NCI-H748 (cell line): Measurements from ENCODE around the gene NOM1.
"Not testable (repeated sequence)": the region's sequence is repeated elsewhere in the genome, so short reads cannot be mapped to it uniquely, and the experiment has no call there.

Experiments
- DNase-seq: peaks from one replicate; lab custom pipeline; 2025; ENCODE audit not compliant: unreplicated experiment; lab: John Stamatoyannopoulos, UW

NOM1 gene

GRCh38 chr7:156936766-156937165 is 12.7 kb upstream of the NOM1 start:
- DNase-seq = not testable (repeated sequence)

DNA sequence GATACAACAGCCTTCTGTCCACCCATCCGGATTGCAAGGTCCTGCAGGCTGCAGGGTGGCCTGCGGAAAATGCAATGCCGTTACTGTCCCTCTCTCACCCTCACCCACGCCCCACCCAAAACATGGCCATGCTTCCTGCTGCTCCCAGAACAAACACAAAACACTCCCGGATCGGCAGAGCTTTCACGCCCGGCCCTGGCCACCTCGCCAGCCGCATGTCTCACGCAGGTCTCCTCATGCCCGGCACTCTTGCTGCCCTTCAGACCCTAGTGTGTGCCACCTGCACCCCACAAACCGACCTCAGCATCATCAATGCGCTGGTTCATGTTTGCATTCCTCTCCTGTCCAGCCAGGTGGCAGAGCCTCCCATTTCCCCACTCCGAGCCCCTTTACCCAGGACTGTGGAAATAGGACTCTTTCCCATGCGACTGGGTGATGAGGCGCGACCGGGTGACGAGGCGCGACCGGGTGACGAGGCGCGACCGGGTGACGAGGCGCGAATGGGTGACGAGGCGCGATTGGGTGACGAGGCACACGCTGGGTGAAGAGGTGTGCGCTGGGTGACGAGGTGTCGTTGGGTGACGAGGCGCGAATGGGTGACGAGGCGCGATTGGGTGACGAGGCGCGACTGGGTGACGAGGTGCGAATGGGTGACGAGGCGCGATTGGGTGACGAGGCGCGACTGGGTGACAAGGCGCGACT is 8.9 kb upstream of the NOM1 start:
- no peak for DNase-seq

DNA sequence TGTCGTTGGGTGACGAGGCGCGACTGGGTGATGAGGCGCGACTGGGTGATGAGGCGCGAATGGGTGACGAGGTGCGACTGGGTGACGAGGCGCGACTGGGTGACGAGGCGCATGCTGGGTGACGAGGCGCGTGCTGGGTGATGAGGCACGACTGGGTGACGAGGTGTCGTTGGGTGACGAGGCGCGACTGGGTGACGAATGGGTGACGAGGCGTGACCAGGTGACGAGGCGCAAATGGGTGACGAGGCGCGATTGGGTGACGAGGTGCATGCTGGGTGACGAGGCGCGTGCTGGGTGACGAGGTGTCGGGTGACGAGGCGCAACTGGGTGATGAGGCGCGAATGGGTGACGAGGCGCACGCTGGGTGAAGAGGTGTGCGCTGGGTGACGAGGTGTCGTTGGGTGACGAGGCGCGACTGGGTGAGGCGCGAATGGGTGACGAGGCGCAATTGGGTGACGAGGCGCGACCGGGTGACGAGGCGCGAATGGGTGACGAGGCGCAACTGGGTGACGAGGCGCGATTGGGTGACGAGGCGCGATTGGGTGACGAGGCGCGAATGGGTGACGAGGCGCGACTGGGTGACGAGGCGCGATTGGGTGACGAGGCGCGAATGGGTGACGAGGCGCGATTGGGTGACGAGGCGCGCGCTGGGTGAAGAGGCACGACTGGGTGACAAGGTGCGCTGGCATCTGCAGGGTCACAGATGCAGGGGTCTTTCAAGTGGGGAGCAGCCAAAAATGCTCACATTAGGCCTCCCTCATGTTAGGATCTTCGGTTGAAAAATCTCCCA is 7.9 kb upstream of the NOM1 start:
- DNase-seq = no peak

GRCh38 chr7:156942708-156943090 is 6.8 kb upstream of the NOM1 start:
- DNase-seq = no peak

DNA sequence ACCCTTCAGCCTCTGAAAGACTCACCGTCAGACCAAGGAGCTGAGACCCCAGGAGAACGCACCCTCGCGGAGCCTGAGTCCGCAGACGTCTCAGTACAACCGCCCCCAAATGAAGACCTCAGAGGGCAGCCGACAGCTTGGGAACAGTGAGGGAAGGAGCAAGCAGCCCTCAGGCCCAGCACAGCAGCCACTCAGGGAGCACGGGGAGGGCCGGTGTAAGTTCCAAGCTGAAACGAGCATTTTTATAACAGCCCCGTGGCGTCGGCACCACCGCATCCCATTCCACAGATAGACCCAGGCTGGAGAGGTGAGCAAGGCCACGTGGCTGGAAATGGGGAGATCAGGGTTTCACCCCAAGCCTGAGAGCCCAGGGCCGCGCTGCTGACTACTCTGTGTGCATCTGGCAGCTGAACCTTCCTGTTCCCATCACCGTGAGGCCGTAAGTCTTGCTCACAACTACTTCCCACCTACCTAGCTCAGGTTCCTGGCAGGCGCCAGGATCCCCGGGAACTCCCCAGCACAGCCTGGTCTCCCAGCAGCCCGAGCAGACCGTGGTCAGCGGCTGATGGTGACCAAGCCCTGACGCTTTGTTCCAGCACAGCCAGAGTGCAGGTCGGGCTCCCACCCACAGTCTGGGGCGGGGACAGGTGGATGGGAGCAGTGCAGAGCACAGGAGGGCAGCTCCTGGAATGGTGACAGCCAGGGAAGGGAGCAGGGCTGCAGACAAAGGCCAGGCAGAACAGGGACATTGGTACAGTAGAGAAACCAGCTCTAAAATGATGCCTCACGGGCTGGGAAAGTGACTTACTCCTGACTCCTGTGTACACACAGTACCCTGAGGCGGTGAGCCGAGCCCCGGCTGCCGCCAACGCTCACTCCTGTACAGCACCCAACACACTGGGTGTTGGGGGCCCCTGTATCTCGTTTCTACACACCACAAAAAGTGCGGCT is 6.1 kb upstream of the NOM1 start:
- DNase-seq = no peak

- DNase-seq = no peak
Observed at GRCh38 chr7:156944876-156945275, 4.6 kb upstream of the NOM1 start.

DNA sequence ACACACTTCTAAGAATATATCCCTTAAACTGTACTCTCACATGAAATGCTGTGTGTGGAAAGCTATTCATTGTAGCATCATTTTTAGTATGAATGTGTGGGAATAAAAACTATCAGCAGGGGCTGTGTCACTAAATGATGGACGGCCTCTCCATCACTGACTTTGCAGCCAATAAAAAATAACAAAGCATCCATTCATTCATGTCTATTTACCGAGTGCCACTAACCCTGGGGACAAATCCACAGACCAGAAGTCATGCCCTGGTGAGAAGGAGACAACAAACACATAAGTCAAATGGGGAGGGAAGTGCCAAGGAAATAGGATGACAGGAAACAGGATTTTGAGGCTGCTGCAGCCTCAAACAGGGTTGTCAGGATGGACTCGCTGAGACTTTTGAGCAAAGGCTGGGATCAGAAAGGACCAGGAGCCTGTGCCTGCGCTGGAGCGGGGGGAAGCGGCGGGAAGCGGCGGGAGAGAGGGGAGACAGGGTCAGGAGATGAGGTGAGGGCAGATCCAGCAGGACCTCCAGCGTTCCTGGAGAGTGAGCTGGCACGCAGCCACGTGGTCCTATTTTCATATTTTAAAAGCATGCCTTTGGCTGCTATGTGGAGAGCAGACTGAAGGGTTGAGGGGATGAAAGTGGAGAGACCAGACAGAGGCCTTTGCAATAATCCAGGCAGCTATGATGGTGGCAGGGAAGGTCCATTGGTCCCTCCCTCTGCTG is 2.2 kb upstream of the NOM1 start:
- DNase-seq = peak; percentile 30

GRCh38 chr7:156948361-156948760 is 1.2 kb upstream of the NOM1 start:
- DNase-seq = no peak

- DNase-seq = no peak
Observed at GRCh38 chr7:156950381-156950858, 908 bp downstream of the NOM1 start.

- not testable (repeated sequence) for DNase-seq
Observed at GRCh38 chr7:156953215-156953614, 3.7 kb downstream of the NOM1 start.

- DNase-seq = no peak
Observed at GRCh38 chr7:156954941-156955340, 5.4 kb downstream of the NOM1 start.

GRCh38 chr7:156956727-156957126 is 7.2 kb downstream of the NOM1 start:
- no peak for DNase-seq

DNA sequence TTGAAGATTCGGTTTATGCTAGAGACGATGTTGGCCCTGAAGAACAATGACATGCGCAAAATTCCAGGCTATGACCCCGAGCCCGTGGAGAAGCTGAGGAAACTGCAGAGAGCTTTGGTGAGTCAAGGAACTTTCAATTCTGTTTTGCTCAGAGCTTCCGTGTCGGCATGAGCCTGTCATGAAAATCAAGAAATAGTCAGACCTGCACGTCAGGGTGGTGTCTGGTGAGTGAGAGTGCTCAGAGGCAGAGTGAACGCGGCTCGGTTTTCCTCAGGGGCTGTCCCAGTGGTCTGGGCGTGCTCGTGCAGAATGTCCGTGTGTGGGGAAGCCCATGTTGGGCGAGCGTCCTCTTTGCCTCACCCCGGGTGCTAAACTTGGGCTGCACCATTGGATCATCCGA is 12.6 kb downstream of the NOM1 start:
- no peak for DNase-seq

- DNase-seq = no peak
Observed at GRCh38 chr7:156962897-156963296, 13.4 kb downstream of the NOM1 start.

GRCh38 chr7:156963472-156963871 is 14.0 kb downstream of the NOM1 start:
- DNase-seq = no peak

DNA sequence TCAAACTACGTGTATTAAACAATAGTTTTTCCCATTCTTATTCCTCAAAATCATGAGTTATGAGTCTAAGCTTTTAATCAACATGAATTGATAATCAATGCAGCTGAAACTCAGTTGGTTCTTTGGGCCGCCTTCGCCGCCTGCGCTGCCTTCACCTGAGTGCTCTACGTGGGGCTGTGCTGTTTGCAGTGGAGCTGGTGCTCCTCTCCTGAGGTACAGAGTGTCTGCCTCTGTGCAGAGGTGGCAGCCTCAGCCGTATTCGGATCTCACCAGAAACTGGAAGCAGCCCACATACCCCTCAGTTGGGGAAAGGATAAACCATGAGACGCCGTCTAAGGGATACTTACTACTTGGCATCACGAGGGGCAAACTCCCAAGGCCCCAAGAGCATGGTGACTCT is 15.5 kb downstream of the NOM1 start:
- no peak for DNase-seq

- DNase-seq = no peak
Observed at GRCh38 chr7:156966387-156966786, 16.9 kb downstream of the NOM1 start.

DNA sequence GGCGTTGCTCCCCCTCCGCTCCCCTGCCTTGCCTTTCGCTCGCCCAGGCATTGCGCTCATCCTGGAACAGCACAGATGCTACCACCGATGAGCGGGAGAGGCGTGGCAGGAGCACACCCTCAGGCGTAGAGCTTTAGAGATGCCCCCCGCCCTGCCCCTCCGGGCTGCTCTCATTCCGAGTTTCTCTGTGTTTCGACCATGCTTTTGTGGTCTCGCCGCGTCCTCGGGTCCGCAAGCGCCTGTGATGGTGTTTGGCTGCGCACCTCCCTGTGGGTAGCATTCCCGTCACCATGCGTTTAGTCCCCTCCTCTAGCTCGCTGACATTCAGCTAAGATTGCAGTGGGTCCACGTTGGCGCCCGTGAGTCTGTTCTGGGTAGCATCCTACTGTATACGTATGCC is 18.7 kb downstream of the NOM1 start:
- no peak for DNase-seq

DNA sequence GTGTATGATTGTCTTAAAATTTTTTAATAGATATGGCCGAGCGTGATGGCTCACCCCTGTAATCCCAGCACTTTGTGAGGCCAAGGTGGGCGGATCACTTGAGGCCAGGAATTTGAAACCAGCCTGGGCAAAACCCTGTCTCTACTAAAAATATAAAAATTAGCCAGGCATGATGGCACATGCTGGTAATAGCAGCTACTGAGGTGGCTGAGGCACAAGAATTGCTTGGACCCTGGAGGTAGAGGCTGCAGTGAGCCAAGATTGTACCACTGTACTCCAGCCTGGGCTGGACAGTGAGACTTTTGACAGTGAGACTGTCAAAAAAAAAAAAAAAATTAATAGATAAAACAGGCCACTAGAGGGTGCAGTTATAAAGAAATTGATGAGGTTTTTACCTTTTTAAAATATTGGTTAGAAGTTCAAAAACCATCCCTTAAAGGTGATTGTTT is 20.5 kb downstream of the NOM1 start:
- peak; percentile 12 for DNase-seq

DNA sequence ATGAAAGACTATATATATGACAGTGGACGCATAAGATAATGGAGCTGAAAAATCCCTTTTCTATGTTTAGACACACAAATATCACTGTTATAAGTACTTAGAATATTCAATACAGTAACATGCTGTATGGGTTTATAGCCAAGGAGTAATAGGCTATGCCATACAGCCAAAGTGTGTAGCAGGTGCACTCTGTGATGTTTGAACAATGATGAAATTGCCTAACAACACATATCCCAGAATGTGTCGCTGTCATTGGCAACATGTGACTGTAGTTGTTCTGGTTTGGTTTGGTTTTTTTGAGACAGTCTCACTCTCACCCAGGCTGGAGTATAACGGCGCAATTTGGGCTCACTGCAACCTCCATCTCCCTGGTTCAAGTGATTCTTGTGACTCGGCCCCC is 26.1 kb downstream of the NOM1 start:
- DNase-seq = peak; percentile 32
